NCI-H748 (cell line): ENCODE results near the gene GLE1.

Experiments used
- DNase-seq: peaks from one replicate; lab custom pipeline; 2025; ENCODE audit not compliant: unreplicated experiment; lab: John Stamatoyannopoulos, UW

Gene GLE1

GRCh38 chr9:128588581-128589233 lies 84.2 kb downstream of the GLE1 start:
- no peak for DNase-seq
